RWPE2 (cell line): Measurements from ENCODE around the gene IGFALS.

Experiments
- ATAC-seq: fragments of 200-7000 bp; cut with Tn5 transposase; 3 replicates; pipeline ENCODE4 v1.9.1; 2021; ENCODE audit warnings: low read depth
- DNase-seq: peaks from one replicate; pipeline ENCODE4 v3.0.0-alpha.2; 2020; ENCODE audit warnings: low spot score
- H3K27ac ChIP-seq: fragments of 450-650 bp; 2 replicates; pipeline ENCODE4 v1.5.1; 2017; ENCODE audit warnings: mild to moderate bottlenecking; ENCODE audit not compliant: poor library complexity, severe bottlenecking
- H3K27me3 ChIP-seq: fragments of 250-450 bp; sonication (Bioruptor Pico); 2 replicates; pipeline ENCODE4 v1.5.1; 2021; ENCODE audit warnings: mild to moderate bottlenecking, moderate library complexity; ENCODE audit not compliant: insufficient read depth, poor library complexity, severe bottlenecking
- H3K36me3 ChIP-seq: fragments of 250-450 bp; sonication (Bioruptor Pico); 2 replicates; pipeline ENCODE4 v1.5.1; 2020; ENCODE audit warnings: low read depth, mild to moderate bottlenecking, moderate library complexity
- H3K4me1 ChIP-seq: fragments of 250-450 bp; sonication (Bioruptor Pico); 2 replicates; pipeline ENCODE4 v1.5.1; 2021; ENCODE audit warnings: mild to moderate bottlenecking, moderate library complexity; ENCODE audit not compliant: insufficient read depth, poor library complexity, severe bottlenecking
- H3K4me3 ChIP-seq: fragments of 250-450 bp; sonication (Bioruptor Pico); 2 replicates; pipeline ENCODE4 v1.5.1; 2021; ENCODE audit warnings: mild to moderate bottlenecking, moderate library complexity; ENCODE audit not compliant: severe bottlenecking
- H3K9me3 ChIP-seq: fragments of 250-450 bp; sonication (Bioruptor Pico); 2 replicates; pipeline ENCODE4 v1.5.1; 2021; ENCODE audit warnings: mild to moderate bottlenecking, moderate library complexity; ENCODE audit not compliant: severe bottlenecking
- TF ChIP-seq, protein P1 (sequence below): fragments of 450-650 bp; IDR thresholded peaks from one replicate; pipeline ENCODE4 v1.5.1; 2017; ENCODE audit warnings: mild to moderate bottlenecking, moderate library complexity; ENCODE audit not compliant: poor library complexity, severe bottlenecking

Gene IGFALS

DNA sequence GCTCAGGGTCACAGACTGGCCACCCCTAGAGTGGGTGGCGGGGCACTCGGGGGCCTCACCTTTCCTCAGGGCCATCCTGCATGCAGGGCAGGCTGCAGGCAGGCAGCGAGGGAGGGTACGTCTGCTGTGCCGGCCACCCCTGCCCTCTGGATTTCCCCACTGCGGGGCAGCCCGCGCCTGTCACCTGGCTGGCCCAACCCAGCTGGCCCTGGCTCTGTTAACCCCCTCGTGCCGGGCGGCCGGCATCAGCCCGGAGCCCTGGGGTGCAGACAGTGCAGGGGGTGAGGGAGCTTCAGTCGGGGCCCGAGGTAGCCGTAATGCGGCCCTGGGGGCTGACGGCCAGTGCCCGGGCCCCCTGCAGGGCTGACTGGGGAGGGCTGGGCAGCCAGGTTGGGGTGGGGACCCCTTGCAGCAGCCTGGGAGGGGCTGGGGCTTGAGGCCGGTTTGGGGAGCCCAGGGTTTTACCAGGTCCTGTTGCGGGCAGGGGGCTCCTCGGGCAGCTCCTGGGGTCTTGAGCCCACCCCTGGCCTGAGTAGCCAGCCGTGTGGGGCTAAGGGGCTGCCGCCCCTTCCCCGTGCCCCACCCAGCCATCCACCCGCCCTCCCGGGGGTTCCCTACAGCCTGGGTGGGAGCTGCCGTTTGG is at the start of gene IGFALS:
Gene IGFALS (minus strand): TSS at position 128 of the 643 bp plus-strand sequence. CDS start 53 bp downstream, at position 75.
- Histone ChIP-seq H3K27me3 (no peaks in the 10 kb centered on the region), H3K4me1 (no peaks in the 10 kb centered on the region), H3K4me3 (no peak within 1 kb of the TSS), H3K9me3 (peaks cover 8% of the 10 kb centered on the region), H3K36me3 (peaks cover 12% of the 10 kb centered on the region), H3K27ac (no peak within 1 kb of the TSS)
- DNase-seq (no peak), ATAC-seq (peak; percentile 22; the same call in 1 of the 3 replicates)
- TF ChIP-seq, protein P1, sequence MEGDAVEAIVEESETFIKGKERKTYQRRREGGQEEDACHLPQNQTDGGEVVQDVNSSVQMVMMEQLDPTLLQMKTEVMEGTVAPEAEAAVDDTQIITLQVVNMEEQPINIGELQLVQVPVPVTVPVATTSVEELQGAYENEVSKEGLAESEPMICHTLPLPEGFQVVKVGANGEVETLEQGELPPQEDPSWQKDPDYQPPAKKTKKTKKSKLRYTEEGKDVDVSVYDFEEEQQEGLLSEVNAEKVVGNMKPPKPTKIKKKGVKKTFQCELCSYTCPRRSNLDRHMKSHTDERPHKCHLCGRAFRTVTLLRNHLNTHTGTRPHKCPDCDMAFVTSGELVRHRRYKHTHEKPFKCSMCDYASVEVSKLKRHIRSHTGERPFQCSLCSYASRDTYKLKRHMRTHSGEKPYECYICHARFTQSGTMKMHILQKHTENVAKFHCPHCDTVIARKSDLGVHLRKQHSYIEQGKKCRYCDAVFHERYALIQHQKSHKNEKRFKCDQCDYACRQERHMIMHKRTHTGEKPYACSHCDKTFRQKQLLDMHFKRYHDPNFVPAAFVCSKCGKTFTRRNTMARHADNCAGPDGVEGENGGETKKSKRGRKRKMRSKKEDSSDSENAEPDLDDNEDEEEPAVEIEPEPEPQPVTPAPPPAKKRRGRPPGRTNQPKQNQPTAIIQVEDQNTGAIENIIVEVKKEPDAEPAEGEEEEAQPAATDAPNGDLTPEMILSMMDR: no peak

- no peaks in the 10 kb centered on the region for H3K4me1 ChIP-seq
- H3K27me3 ChIP-seq: no peaks in the 10 kb centered on the region
- no peak overlapping the region for H3K27ac ChIP-seq
- no peak for DNase-seq
- H3K9me3 ChIP-seq: no peaks in the 10 kb centered on the region
- no peaks in the 10 kb centered on the region for H3K36me3 ChIP-seq
- H3K4me3 ChIP-seq: no peak overlapping the region
- TF ChIP-seq, protein P1: no peak
- peak; percentile 66 for ATAC-seq
Measured at GRCh38 chr16:1839554-1839953, 46.0 kb upstream of the IGFALS start.

GRCh38 chr16:1834096-1834495 is 40.6 kb upstream of the IGFALS start:
- DNase-seq (no peak), ATAC-seq (no peak)
- H3K9me3 ChIP-seq: no peaks in the 10 kb centered on the region
- H3K27me3 ChIP-seq: no peaks in the 10 kb centered on the region
- H3K36me3 ChIP-seq: peaks cover 10% of the 10 kb centered on the region
- H3K4me1 ChIP-seq: peaks cover 6% of the 10 kb centered on the region
- TF ChIP-seq, protein P1: no peak
- no peak overlapping the region for H3K4me3 ChIP-seq
- H3K27ac ChIP-seq: no peak overlapping the region

DNA sequence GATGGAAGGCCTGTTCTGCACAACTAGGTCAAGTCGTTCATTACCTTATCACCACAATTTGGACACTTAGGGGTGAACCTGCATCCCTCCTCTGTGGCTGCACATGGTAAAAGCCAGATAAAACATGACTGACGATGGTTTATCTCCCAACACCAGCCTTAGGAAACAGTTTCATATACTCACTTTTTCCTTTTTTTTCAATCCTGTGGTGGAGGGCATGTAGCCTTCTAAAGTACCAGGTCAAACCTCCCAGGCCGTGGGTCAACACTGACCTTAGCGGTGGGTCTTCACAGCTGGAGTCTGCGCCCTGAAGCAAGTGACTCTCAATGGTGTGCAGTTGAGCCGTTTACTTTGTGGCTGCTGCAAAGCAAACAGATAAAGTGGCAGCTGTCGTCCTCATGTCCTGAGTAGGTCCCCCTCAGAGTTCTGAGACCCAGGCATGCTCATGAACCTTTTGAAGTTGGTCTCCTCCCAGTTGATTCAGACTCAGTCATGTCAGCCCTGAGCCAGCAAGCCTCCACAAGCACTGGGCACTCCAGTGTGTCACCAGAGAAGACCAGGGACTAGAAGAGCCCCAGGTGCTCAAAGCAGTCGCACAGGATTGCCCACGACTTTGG is 39.4 kb upstream of the IGFALS start:
- no peaks in the 10 kb centered on the region for H3K9me3 ChIP-seq
- no peak overlapping the region for H3K27ac ChIP-seq
- H3K27me3 ChIP-seq: no peaks in the 10 kb centered on the region
- H3K36me3 ChIP-seq: peaks cover 11% of the 10 kb centered on the region
- ATAC-seq (no peak), DNase-seq (no peak)
- peaks cover 13% of the 10 kb centered on the region for H3K4me1 ChIP-seq
- TF ChIP-seq, protein P1: no peak
- H3K4me3 ChIP-seq: no peak overlapping the region
